T-cell (primary cell): ENCODE data around the gene CISTR. TPM values are rescaled to one million over a fixed set of nuclear protein-coding genes. Genes with fewer than 3 reads are reported as not detected.
"Not testable (repeated sequence)": the region's sequence is repeated elsewhere in the genome, so short reads cannot be mapped to it uniquely, and the experiment has no call there.

Experiments used
- ATAC-seq, 4 experiments: fragments of 200-7000 bp in 3 of 4; fragments of 150-1000 bp in 1 of 4; cut with Tn5 transposase; replicated peaks in 1 of 4; 1 replicate in 3 of 4; 2 replicates in 1 of 4; pipeline ENCODE4 v1.10.0; 2021; ENCODE audit warnings: moderate library complexity in 3 of 4, mild to moderate bottlenecking in 2 of 4, moderate number of reproducible peaks in 1 of 4
- CTCF ChIA-PET, 2 donors: fragments of 300-600 bp; sonication (Branson Sonifier 250); formaldehyde crosslinking; loops; one replicate each; lab custom pipeline; 2022; ENCODE audit warnings: antibody characterized with exemption in 2 of 2; lab: Charles Lee
- POLR2A ChIA-PET, 2 donors: fragments of 300-600 bp; sonication (Branson Sonifier 250); formaldehyde crosslinking; loops; one replicate each; lab custom pipeline; 2022; ENCODE audit warnings: antibody characterized with exemption in 2 of 2; lab: Charles Lee
- DNase-seq, 35 experiments: peaks; one replicate each; pipeline versions ENCODE4 v3.0.0 to v3.0.0-alpha.2; 2013 to 2023
- H3K27ac ChIP-seq: one replicate; pipeline ENCODE4 v1.5.1; 2013; ENCODE audit warnings: low read length
- H3K27me3 ChIP-seq, 2 experiments: replicated peaks in 1 of 2; 1 replicate in 1 of 2; 2 replicates in 1 of 2; pipeline versions ENCODE4 v1.6.1 to v1.7.0; 2013; ENCODE audit warnings: low read length in 1 of 2, mixed read lengths in 1 of 2; ENCODE audit not compliant: control insufficient read depth in 2 of 2, insufficient read depth in 2 of 2; ENCODE audit errors: extremely low read depth in 1 of 2
- H3K36me3 ChIP-seq, 2 donors: 1 replicate in 1 of 2; 2 replicates in 1 of 2; pipeline versions ENCODE4 v1.6.1 to v1.7.0; 2013; ENCODE audit warnings: low read length in 1 of 2; ENCODE audit not compliant: control insufficient read depth in 2 of 2, insufficient read depth in 1 of 2; ENCODE audit errors: extremely low read depth in 1 of 2
- H3K4me1 ChIP-seq, 2 experiments: 1 replicate in 1 of 2; 2 replicates in 1 of 2; pipeline versions ENCODE4 v1.6.1 to v1.7.0; 2013; ENCODE audit warnings: low read length in 2 of 2, mixed read lengths in 1 of 2; ENCODE audit not compliant: insufficient read depth in 2 of 2, control insufficient read depth in 1 of 2; ENCODE audit errors: extremely low read depth in 1 of 2
- H3K4me3 ChIP-seq, 2 donors: 1 replicate in 1 of 2; 2 replicates in 1 of 2; pipeline versions ENCODE4 v1.5.1 to v1.7.0; 2013; ENCODE audit warnings: mild to moderate bottlenecking in 2 of 2, low read length in 1 of 2, moderate library complexity in 1 of 2; ENCODE audit not compliant: control insufficient read depth in 1 of 2; ENCODE audit errors: extremely low read depth in 1 of 2
- H3K9me3 ChIP-seq: 2 replicates; pipeline ENCODE4 v1.7.0; 2013
- H3K27ac Mint-ChIP-seq, 2 donors: one replicate each; pipeline ENCODE4 v1.8.0; 2020 to 2021; ENCODE audit warnings: mild to moderate bottlenecking in 2 of 2, mixed read lengths in 2 of 2
- H3K27me3 Mint-ChIP-seq, 2 donors: one replicate each; pipeline ENCODE4 v1.8.0; 2021 to 2022; ENCODE audit warnings: mixed read lengths in 2 of 2
- H3K36me3 Mint-ChIP-seq: one replicate; pipeline ENCODE4 v1.8.0; 2021; ENCODE audit warnings: mixed read lengths
- H3K4me1 Mint-ChIP-seq, 3 donors: one replicate each; pipeline ENCODE4 v1.8.0; 2020 to 2022; ENCODE audit warnings: mixed read lengths in 3 of 3, mild to moderate bottlenecking in 1 of 3
- H3K4me3 Mint-ChIP-seq, 3 donors: one replicate each; pipeline ENCODE4 v1.8.0; 2020 to 2022; ENCODE audit warnings: mild to moderate bottlenecking in 3 of 3, mixed read lengths in 3 of 3, moderate library complexity in 3 of 3
- H3K9me3 Mint-ChIP-seq, 3 donors: one replicate each; pipeline ENCODE4 v1.8.0; 2020 to 2022; ENCODE audit warnings: mixed read lengths in 3 of 3
- whole genome bisulfite sequencing: methylation state at CpG from one replicate; pipeline ENCODE4 v1.1.5; 2013; ENCODE audit warnings: missing lambda C conversion rate; ENCODE audit not compliant: insufficient coverage; 5-methylcytosine and 5-hydroxymethylcytosine counted together
- total RNA-seq, 35 experiments: library from RNA in 6 of 35; stranded (reverse) in 6 of 35; fragments of 120-200 nt in 1 of 35; gene quantifications; one replicate each; pipeline versions ENCODE4 v1.2.1 to v1.2.4 and lab custom pipeline; 2013 to 2026

Gene CISTR
- total RNA-seq, 5 donors from 2014 or later (not counting 1 experiment from before 2014, with no cell fraction given): not detected

DNA sequence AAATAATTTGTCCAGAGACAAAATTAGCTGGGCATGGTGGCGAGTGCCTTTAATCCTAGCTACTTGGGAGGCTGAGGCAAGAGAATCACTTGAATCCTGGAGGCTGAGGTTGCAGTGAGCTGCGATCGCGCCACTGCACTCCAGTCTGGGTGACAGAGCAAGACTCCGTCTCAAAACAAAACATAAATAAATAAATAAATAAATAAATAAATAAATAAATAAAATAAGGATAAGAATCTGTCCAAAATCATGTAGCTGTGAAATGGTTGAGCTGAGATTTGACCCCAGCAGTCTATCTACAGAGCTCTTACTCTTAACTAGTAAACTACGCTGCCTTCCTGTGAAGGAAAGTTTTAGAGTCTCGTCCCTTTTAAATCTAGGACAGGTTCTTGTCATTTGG is 27.9 kb upstream of the CISTR start:
- peaks cover 57 to 59% of the 10 kb centered on the region in 2 donors for H3K27me3 Mint-ChIP-seq
- H3K4me3 ChIP-seq, CTCF ChIA-PET, H3K9me3 ChIP-seq, ATAC-seq, H3K4me1 ChIP-seq, H3K27ac ChIP-seq, H3K4me3 Mint-ChIP-seq, H3K9me3 Mint-ChIP-seq, POLR2A ChIA-PET, H3K36me3 Mint-ChIP-seq, H3K27ac Mint-ChIP-seq, H3K36me3 ChIP-seq, H3K4me1 Mint-ChIP-seq, DNase-seq: not testable (repeated sequence)
- H3K27me3 ChIP-seq: peaks cover 12 to 25% of the 10 kb centered on the region in 2 experiments
- WGBS: 100% methylated on average over 1 of the region's 7 CpGs

DNA sequence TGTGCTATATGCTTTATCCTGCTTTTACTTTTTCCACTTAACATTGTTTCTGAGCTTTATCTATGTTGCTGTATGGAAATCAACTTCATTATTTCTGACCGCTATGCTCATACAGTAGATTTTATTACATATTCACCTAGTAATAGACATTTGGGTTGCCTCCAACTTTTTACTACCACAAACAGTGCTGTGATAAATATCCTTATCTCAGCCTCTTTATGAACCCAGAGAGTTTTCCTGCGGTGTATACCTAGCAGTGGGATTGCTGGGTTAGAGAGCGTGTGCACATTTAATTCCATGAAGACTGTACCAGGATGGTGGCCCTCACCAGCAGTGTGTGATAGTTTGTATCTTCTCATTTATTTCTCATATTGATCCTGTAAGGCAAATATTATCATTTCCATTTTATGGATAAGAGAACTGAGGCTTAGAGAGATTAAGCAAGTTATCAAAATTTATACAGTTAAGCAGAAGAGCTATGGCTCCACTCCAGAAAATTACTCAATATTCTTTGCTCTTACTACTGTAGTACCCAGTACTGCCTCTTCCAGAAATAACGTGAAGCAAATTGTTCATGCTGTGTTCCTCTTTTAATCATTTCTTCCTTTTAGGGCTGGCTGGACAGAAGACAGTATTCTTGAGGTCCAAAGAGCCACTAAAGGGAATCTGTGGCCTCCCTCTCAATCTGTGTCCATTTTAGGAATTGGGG is 26.3 kb upstream of the CISTR start:
- H3K36me3 ChIP-seq: no peaks in the 10 kb centered on the region
- ChIA-PET CTCF (no interaction called here), POLR2A (no interaction called here)
- H3K4me1 Mint-ChIP-seq: no peaks in the 10 kb centered on the region
- no peak for ATAC-seq
- DNase-seq: no peak
- H3K4me3 ChIP-seq: no peak overlapping the region
- no peaks in the 10 kb centered on the region for H3K4me1 ChIP-seq
- peaks cover 49 to 53% of the 10 kb centered on the region in 2 donors for H3K27me3 Mint-ChIP-seq
- H3K4me3 Mint-ChIP-seq: no peak overlapping the region
- no peak overlapping the region for H3K27ac Mint-ChIP-seq
- no peaks in the 10 kb centered on the region for H3K9me3 Mint-ChIP-seq
- H3K27ac ChIP-seq: no peak overlapping the region
- no peaks in the 10 kb centered on the region for H3K36me3 Mint-ChIP-seq
- peaks cover 12 to 15% of the 10 kb centered on the region in 2 experiments for H3K27me3 ChIP-seq
- WGBS: no CpG with 5 or more reads among the region's 4 CpGs
- H3K9me3 ChIP-seq: no peaks in the 10 kb centered on the region

DNA sequence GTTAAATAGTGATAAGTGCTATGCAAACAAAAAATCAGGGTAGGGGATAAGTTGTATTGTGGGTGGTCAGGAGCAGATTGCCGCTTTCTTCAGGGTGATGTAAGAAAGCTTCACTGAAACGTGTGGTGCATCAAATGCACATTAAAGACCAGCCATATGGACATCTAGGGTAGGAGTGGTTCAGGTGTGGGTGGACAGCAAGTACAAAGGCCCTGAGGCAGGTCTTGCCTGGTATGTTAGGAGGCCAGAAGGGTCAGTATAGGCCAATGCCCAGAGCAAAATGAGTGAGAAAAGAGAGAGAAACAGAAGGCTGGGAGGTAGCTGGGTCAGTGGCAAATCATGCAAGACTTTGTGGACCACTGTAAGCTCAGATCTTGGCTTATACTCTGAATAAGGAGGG is 25.6 kb upstream of the CISTR start:
- Mint-ChIP-seq H3K27me3 (peaks cover 48 to 53% of the 10 kb centered on the region in 2 donors), H3K27ac (no peak overlapping the region)
- no peaks in the 10 kb centered on the region for H3K9me3 ChIP-seq

DNA sequence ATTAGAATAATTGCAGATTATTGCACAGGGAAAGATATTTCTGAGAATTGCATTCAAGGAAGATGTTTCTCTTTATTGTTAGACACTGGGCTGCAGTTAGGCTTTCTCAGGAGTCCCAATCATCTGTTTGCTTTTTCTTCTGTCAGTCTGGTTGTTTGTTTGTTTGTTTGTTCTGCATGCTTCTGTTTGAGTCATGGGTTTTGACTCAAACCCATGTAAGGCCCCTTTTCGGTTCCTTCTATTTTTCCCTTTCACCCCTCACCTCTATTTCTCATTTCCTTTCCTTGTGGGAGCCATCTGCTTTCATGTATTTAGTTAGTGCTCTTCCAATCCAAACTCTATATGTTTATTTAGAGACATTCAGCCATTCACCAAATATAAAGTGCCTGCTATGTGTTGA is 25.1 kb upstream of the CISTR start:
- no peak for DNase-seq
- H3K36me3 ChIP-seq: no peaks in the 10 kb centered on the region
- no peaks in the 10 kb centered on the region for H3K4me1 ChIP-seq
- no peaks in the 10 kb centered on the region for H3K9me3 Mint-ChIP-seq
- H3K9me3 ChIP-seq: no peaks in the 10 kb centered on the region
- no peaks in the 10 kb centered on the region for H3K36me3 Mint-ChIP-seq
- no peak for ATAC-seq
- H3K4me3 Mint-ChIP-seq: no peak overlapping the region
- no CpG with 5 or more reads among the region's 1 CpG for whole genome bisulfite sequencing
- no peaks in the 10 kb centered on the region for H3K4me1 Mint-ChIP-seq
- no peak overlapping the region for H3K27ac ChIP-seq
- POLR2A ChIA-PET: no interaction called here
- CTCF ChIA-PET: interaction anchor here in 1 of 2 donors (0.6 kb wide), 1 partner anchor 230 kb away, joined by 3 read pairs; no protein-coding TSS in a partner anchor
- H3K27me3 Mint-ChIP-seq: peaks cover 48 to 51% of the 10 kb centered on the region in 2 donors
- H3K27ac Mint-ChIP-seq: no peak overlapping the region
- peaks cover 9 to 18% of the 10 kb centered on the region in 2 experiments for H3K27me3 ChIP-seq
- no peak overlapping the region for H3K4me3 ChIP-seq

More for the DNA sequence above, 25.6 kb upstream of the CISTR start:
- ChIA-PET CTCF (no interaction called here), POLR2A (no interaction called here)
- Histone ChIP-seq H3K36me3 (no peaks in the 10 kb centered on the region), H3K27ac (no peak overlapping the region), H3K4me1 (no peaks in the 10 kb centered on the region), H3K27me3 (peaks cover 9 to 15% of the 10 kb centered on the region in 2 experiments), H3K4me3 (no peak overlapping the region)
- no peaks in the 10 kb centered on the region for H3K36me3 Mint-ChIP-seq
- no peaks in the 10 kb centered on the region for H3K9me3 Mint-ChIP-seq
- no peak for DNase-seq
- H3K4me1 Mint-ChIP-seq: no peaks in the 10 kb centered on the region
- 64% methylated on average over 2 of the region's 2 CpGs for WGBS
- no peak for ATAC-seq
- H3K4me3 Mint-ChIP-seq: no peak overlapping the region

DNA sequence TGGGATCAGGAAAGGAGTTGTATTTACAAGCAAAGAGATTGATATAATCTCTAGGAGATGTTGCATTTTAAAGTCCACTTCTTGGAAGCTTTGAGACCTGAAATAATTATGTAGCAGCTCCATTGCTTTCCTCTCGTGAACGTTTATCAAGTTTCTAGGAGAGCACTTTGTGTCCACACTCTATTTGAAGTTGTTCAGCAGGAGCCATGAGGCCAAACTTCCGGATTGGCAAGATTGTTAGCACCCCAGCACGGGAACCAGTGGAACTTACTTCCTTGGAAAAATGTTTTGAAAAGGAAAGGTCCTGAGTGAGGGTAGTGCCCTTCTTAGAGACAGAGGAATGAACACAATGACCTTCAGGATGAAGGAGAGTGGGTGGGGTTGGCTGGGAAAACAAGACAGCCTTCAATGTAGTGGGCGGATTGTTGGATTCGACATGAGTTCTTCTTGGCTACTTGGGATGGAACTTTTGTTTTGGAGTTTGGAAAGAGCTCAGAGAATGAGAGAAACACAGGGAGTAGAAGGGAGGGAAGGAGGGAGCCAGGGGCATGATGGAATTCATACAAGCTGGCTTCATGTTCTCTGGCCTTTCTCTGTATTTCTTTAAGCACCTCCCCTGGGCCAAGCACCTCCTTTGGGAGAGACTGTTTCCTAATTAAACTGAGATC is 23.8 kb upstream of the CISTR start:
- Mint-ChIP-seq H3K27me3 (peaks cover 45 to 46% of the 10 kb centered on the region in 2 donors), H3K27ac (no peak overlapping the region), H3K9me3 (no peaks in the 10 kb centered on the region), H3K4me1 (no peaks in the 10 kb centered on the region), H3K4me3 (no peak overlapping the region), H3K36me3 (no peaks in the 10 kb centered on the region)
- POLR2A ChIA-PET: no interaction called here
- Histone ChIP-seq H3K27me3 (peaks cover 9 to 16% of the 10 kb centered on the region in 2 experiments), H3K9me3 (no peaks in the 10 kb centered on the region), H3K4me1 (no peaks in the 10 kb centered on the region), H3K27ac (no peak overlapping the region), H3K4me3 (no peak overlapping the region), H3K36me3 (no peaks in the 10 kb centered on the region)
- DNase-seq (no peak), ATAC-seq (no peak)
- 66% methylated on average over 5 of the region's 6 CpGs for WGBS
- CTCF ChIA-PET: no interaction called here

DNA sequence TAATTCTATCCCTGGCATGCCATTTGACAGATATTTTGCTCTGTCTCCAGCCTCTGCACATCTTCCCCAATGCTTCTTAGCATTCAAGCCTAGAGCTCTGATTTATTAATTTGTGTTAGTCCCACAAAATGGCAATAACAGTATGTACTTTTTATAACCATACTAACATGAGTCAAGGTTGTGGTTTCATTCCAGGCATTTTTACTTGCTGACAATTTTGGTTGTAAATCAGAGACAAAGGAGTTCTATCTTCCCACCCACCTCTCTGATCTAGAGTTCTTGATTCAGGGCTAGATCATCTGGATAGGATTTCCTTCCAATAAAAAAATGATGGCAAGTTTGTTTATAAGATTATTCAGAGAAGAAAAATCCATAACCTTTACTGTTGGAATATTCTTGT is 18.5 kb upstream of the CISTR start:
- ATAC-seq (no peak), DNase-seq (no peak)
- Mint-ChIP-seq H3K4me3 (no peak overlapping the region), H3K36me3 (no peaks in the 10 kb centered on the region), H3K9me3 (no peaks in the 10 kb centered on the region), H3K27me3 (peaks cover 46 to 52% of the 10 kb centered on the region in 2 donors), H3K27ac (no peak overlapping the region), H3K4me1 (no peaks in the 10 kb centered on the region)
- no peaks in the 10 kb centered on the region for H3K36me3 ChIP-seq
- no peaks in the 10 kb centered on the region for H3K4me1 ChIP-seq
- no peaks in the 10 kb centered on the region for H3K9me3 ChIP-seq
- no peak overlapping the region for H3K4me3 ChIP-seq
- ChIA-PET POLR2A (interaction anchor here in 1 of 2 donors (0.6 kb wide), 1 partner anchor 176 kb away, joined by 3 read pairs; no protein-coding TSS in a partner anchor), CTCF (no interaction called here)
- peaks cover 10 to 26% of the 10 kb centered on the region in 2 experiments for H3K27me3 ChIP-seq
- no peak overlapping the region for H3K27ac ChIP-seq
